DMS 273 treated with DMSO at 0.1 percent for 48 hours (cell line): ENCODE data around the gene TOX3.

Experiments
- DNase-seq: peaks from one replicate; lab custom pipeline; 2025; lab: John Stamatoyannopoulos, UW

The TOX3 gene

GRCh38 chr16:52398021-52398420 is 148.9 kb downstream of the TOX3 start:
- DNase-seq = no peak

GRCh38 chr16:52393448-52393847 is 153.5 kb downstream of the TOX3 start:
- DNase-seq = no peak

GRCh38 chr16:52389045-52389444 is 157.9 kb downstream of the TOX3 start:
- no peak for DNase-seq
